Smooth muscle cell (in vitro differentiated cells): ENCODE results near the gene CORO6. TPM values are rescaled to one million over a fixed set of nuclear protein-coding genes. Genes with fewer than 3 reads are reported as not detected.

Source experiments
- DNase-seq: peaks from one replicate; lab custom pipeline; 2025; ENCODE audit not compliant: unreplicated experiment; lab: John Stamatoyannopoulos, UW
- H2AFZ ChIP-seq: fragments of 200-600 bp; sonication (generic); 2 replicates; pipeline ENCODE4 v1.6.0; 2016; ENCODE audit warnings: antibody characterized with exemption, low read depth, mild to moderate bottlenecking
- H3F3A ChIP-seq: fragments of 200-600 bp; sonication (generic); 2 replicates; pipeline ENCODE4 v1.6.0; 2017; ENCODE audit warnings: antibody characterized with exemption, low read depth
- H3K27ac ChIP-seq: fragments of 200-600 bp; sonication (generic); 2 replicates; pipeline ENCODE4 v1.5.1; 2016; ENCODE audit warnings: low read depth, mild to moderate bottlenecking
- H3K27me3 ChIP-seq: fragments of 200-600 bp; sonication (generic); 2 replicates; pipeline ENCODE4 v1.6.1; 2016; ENCODE audit warnings: low read depth, mild to moderate bottlenecking
- H3K36me3 ChIP-seq: fragments of 200-600 bp; sonication (generic); 2 replicates; pipeline ENCODE4 v1.5.1; 2016; ENCODE audit warnings: low read depth
- H3K4me1 ChIP-seq: fragments of 200-600 bp; sonication (generic); 2 replicates; pipeline ENCODE4 v1.5.1; 2016; ENCODE audit warnings: low read depth
- H3K4me2 ChIP-seq: fragments of 200-600 bp; sonication (generic); 2 replicates; pipeline ENCODE4 v1.6.0; 2016; ENCODE audit warnings: mild to moderate bottlenecking
- H3K4me3 ChIP-seq: fragments of 200-600 bp; sonication (generic); 2 replicates; pipeline ENCODE4 v1.5.1; 2016; ENCODE audit warnings: mild to moderate bottlenecking
- H3K79me2 ChIP-seq: fragments of 200-600 bp; sonication (generic); 2 replicates; pipeline ENCODE4 v1.6.0; 2016; ENCODE audit warnings: low read depth, mild to moderate bottlenecking
- H3K9ac ChIP-seq: fragments of 200-600 bp; sonication (generic); 2 replicates; pipeline ENCODE4 v1.6.0; 2016; ENCODE audit warnings: low read depth
- H3K9me3 ChIP-seq: fragments of 200-600 bp; sonication (generic); replicated peaks from 2 replicates; pipeline ENCODE4 v1.5.1; 2016; ENCODE audit warnings: low read depth
- H4K20me1 ChIP-seq: fragments of 200-600 bp; sonication (generic); 2 replicates; pipeline ENCODE4 v1.6.0; 2016; ENCODE audit warnings: low read depth
- WGBS: methylation state at CpG from one replicate; pipeline ENCODE4 v1.1.7; 2016; ENCODE audit warnings: low lambda C conversion rate; 5-methylcytosine and 5-hydroxymethylcytosine counted together
- polyA plus RNA-seq: library from polyadenylated mRNA; unstranded; fragments of >200 nt; fragmentation: Nextera tagmentation; extraction: Ambion mirVana; gene quantifications from 2 replicates; pipeline ENCODE4 v1.2.1, GENCODE V29; 2016
- total RNA-seq: library from RNA; depleted of rRNA; stranded (reverse); fragments of >200 nt; gene quantifications from 2 replicates; pipeline ENCODE4 v1.2.3, GENCODE V29; 2014
- TF ChIP-seq, protein P1 (sequence below): fragments of 200-600 bp; sonication (generic); IDR thresholded peaks from 2 replicates; pipeline ENCODE4 v1.5.1; 2017; ENCODE audit warnings: borderline replicate concordance, mild to moderate bottlenecking, antibody characterized with exemption; ENCODE audit not compliant: insufficient read depth, poor library complexity, severe bottlenecking

Gene CORO6
- total and polyA plus RNA-seq, 2 experiments from 2014 or later = 2.4 TPM

DNA sequence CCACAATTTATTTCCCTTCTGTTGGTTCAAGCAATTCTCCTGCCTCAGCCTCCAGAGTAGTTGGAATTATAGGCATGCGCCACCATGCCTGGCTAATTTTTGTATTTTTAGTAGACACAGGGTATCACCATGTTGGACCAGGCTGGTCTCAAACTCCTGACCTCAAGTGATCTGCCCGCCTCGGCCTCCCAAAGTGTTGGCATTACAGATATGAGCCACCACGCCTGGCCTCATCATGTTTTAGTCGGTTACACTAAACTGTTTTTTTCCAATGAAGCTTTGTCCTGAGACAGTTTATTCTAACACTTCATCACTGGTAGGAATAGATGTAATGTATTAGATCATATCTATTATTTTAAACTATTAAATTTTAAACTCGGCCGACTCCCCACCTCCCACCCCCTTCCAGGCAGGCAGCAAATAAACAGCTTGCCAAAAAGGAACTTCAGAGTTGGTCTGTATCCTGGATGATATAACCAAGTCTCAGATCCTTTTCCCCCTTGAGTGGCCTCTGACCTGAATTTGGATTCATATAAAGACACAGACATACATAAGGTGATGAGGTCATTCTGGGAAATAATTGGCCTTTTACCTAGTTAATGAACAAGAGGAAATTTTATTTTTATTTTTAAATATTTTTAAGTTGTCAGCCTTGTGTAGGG is 18.4 kb upstream of the CORO6 start:
- Histone ChIP-seq H3K9ac (no peak overlapping the region), H4K20me1 (no peaks in the 10 kb centered on the region), H3F3A (no peaks in the 10 kb centered on the region), H3K4me2 (no peak overlapping the region), H3K9me3 (no peaks in the 10 kb centered on the region), H3K4me1 (no peaks in the 10 kb centered on the region), H3K79me2 (no peaks in the 10 kb centered on the region), H2AFZ (no peak overlapping the region), H3K4me3 (no peak overlapping the region), H3K36me3 (no peaks in the 10 kb centered on the region), H3K27me3 (no peaks in the 10 kb centered on the region), H3K27ac (peak overlapping the region; percentile 42)
- DNase-seq = no peak
- TF ChIP-seq, protein P1, sequence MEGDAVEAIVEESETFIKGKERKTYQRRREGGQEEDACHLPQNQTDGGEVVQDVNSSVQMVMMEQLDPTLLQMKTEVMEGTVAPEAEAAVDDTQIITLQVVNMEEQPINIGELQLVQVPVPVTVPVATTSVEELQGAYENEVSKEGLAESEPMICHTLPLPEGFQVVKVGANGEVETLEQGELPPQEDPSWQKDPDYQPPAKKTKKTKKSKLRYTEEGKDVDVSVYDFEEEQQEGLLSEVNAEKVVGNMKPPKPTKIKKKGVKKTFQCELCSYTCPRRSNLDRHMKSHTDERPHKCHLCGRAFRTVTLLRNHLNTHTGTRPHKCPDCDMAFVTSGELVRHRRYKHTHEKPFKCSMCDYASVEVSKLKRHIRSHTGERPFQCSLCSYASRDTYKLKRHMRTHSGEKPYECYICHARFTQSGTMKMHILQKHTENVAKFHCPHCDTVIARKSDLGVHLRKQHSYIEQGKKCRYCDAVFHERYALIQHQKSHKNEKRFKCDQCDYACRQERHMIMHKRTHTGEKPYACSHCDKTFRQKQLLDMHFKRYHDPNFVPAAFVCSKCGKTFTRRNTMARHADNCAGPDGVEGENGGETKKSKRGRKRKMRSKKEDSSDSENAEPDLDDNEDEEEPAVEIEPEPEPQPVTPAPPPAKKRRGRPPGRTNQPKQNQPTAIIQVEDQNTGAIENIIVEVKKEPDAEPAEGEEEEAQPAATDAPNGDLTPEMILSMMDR = no peak
- 93% methylated on average over 7 of the region's 7 CpGs for WGBS

DNA sequence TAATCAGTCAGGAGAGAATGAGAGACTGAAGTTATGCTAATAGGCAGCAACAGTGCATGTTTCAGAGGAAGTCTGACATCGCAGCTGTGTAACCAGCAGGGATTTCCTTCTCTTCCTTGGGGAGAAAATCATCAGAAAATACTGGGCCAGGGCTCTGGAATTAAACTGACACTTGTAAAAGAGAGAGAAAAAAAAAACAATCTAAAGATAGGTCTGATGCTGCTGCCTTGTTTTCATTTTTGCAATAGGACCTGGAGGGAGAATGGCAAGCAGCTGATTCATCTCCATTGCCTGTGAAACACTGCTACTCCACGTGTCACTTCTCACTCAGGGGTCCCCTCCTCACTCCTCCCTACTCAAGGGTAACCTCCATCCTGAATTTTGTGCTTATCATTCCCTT is 17.7 kb upstream of the CORO6 start:
- 13% methylated on average over 2 of the region's 2 CpGs for WGBS
- Histone ChIP-seq H3F3A (no peaks in the 10 kb centered on the region), H3K4me3 (no peak overlapping the region), H3K79me2 (no peaks in the 10 kb centered on the region), H3K9me3 (no peaks in the 10 kb centered on the region), H3K4me1 (no peaks in the 10 kb centered on the region), H2AFZ (no peak overlapping the region), H3K4me2 (no peak overlapping the region), H3K27me3 (no peaks in the 10 kb centered on the region), H3K36me3 (no peaks in the 10 kb centered on the region), H4K20me1 (no peaks in the 10 kb centered on the region), H3K9ac (no peak overlapping the region), H3K27ac (peak overlapping the region; percentile 42)
- TF ChIP-seq, protein P1 = no peak
- no peak for DNase-seq

DNA sequence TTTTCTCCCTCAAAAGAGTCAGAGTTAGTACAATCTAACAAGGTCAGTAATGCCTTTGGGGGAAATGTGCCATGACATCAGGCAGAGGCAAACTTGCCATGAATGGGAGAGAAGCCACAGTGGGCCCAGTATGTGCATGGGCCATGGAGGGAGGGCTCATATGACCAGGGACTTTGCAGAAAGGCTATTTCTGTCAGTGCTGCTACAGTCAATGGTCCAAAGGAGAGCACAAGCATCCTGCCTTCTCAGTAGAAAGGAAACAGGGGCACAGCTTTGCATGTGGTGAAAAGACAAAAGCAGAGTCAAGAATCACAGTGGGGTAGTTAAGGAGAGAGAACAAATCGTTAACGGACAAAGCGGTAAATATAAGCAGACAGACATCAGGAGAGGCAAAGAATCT is 11.2 kb upstream of the CORO6 start:
- TF ChIP-seq, protein P1 = no peak
- H3K9me3 ChIP-seq = no peaks in the 10 kb centered on the region

DNA sequence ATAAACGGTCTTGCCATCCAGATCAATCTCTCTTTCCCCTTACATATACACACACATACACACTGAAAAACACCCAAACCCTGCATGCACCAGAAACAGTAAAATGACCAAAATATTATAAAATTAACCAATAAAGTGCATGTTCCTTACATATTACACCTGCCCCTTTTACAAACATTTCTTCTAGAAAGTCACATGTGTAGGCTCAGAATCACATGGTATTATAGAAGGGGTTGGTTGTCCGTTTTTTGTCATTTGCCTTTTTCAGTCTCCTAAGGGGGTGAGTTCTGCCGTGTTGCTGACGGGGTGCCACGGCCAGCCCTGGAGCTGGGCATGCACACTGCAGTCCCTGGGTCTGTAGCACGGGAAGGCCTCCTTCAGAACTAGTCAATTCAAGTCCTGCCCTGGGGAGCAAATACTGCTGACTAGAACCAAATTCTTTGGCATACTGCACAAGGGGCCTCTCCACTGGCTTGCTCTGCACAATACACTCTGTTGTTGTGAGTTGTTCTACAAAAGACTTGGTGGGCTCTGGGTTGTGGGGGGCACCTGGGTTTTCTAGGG is 8.0 kb upstream of the CORO6 start:
- Histone ChIP-seq H4K20me1 (no peaks in the 10 kb centered on the region), H3K4me3 (no peak overlapping the region), H3K27ac (no peak overlapping the region), H3K4me2 (no peak overlapping the region), H3F3A (no peaks in the 10 kb centered on the region), H3K9ac (no peak overlapping the region), H3K4me1 (no peaks in the 10 kb centered on the region), H3K36me3 (no peaks in the 10 kb centered on the region), H3K9me3 (no peaks in the 10 kb centered on the region), H2AFZ (no peak overlapping the region), H3K79me2 (no peaks in the 10 kb centered on the region), H3K27me3 (no peaks in the 10 kb centered on the region)
- 96% methylated on average over 6 of the region's 6 CpGs for WGBS
- DNase-seq = no peak
- TF ChIP-seq, protein P1 = no peak

More for the DNA sequence above, 11.2 kb upstream of the CORO6 start:
- Histone ChIP-seq H2AFZ (no peak overlapping the region), H3K27me3 (no peaks in the 10 kb centered on the region), H3F3A (no peaks in the 10 kb centered on the region), H3K9ac (no peak overlapping the region), H3K27ac (no peak overlapping the region), H3K4me2 (no peak overlapping the region), H4K20me1 (no peaks in the 10 kb centered on the region), H3K79me2 (no peaks in the 10 kb centered on the region), H3K4me1 (no peaks in the 10 kb centered on the region), H3K36me3 (no peaks in the 10 kb centered on the region), H3K4me3 (no peak overlapping the region)
- 94% methylated on average over 3 of the region's 3 CpGs for WGBS
- no peak for DNase-seq
